Measurements from ENCODE around the gene TRIM59. TPM values are rescaled to one million over a fixed set of nuclear protein-coding genes. Genes with fewer than 3 reads are reported as not detected.
A peak's percentile ranks its signal among the peaks of the same experiment; 100 is the strongest.

The TRIM59 gene
- total and polyA plus RNA-seq, 2 of the 4 experiments (the other 2 are of a cell fraction): 8.0 to 65.4 TPM

DNA sequence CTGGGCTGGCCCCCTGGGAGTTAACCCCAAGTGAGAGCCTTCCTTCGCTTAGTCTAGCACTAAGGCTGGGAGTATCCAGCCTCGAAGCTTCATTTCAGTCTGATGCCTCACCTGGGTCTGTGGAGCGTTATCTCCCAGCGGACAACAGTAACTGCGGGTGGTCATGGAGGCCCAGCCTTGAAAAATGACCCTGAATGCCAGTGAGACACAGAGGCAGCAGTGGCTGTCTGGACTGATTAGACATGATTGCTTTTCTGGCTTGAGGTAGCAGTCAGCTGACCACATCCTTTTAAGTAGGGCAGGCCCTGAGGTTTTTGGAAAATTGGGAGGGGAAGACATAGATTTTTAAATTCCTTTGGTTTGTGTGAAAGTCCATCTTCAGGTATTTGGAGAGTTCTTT, 28.2 kb upstream of the TRIM59 start:
- no peak for TF ChIP-seq CEBPB (IDR thresholded peaks at IDR 0.05; ENCODE audit: low read depth, low read length)
- TF ChIP-seq, protein P1, sequence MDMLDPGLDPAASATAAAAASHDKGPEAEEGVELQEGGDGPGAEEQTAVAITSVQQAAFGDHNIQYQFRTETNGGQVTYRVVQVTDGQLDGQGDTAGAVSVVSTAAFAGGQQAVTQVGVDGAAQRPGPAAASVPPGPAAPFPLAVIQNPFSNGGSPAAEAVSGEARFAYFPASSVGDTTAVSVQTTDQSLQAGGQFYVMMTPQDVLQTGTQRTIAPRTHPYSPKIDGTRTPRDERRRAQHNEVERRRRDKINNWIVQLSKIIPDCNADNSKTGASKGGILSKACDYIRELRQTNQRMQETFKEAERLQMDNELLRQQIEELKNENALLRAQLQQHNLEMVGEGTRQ (IDR thresholded peaks at IDR 0.05; ENCODE audit: low read depth, low read length): no peak
- TF ChIP-seq MAFK (IDR thresholded peaks at IDR 0.05; ENCODE audit: low read depth, low read length): no peak
- TF ChIP-seq RFX5 (IDR thresholded peaks at IDR 0.05; ENCODE audit: low read depth, low read length): no peak
- no peak for TF ChIP-seq CHD1 (IDR thresholded peaks at IDR 0.05; ENCODE audit: low read depth, low read length)
- TF ChIP-seq POLR2A (IDR thresholded peaks at IDR 0.05; ENCODE audit: low read depth, low read length): no peak
- no peak for TF ChIP-seq NFE2L2 (IDR thresholded peaks at IDR 0.05; ENCODE audit: low read depth, low read length)
- TF ChIP-seq BHLHE40 (IDR thresholded peaks at IDR 0.05; ENCODE audit: low read depth, low read length): no peak
- intact Hi-C loops (cut with micrococcal nuclease) (no loop called here), dilution Hi-C loops (cut with HindIII; ENCODE audit: low sequenced_read_pairs, unreplicated experiment) (no loop called here), in situ Hi-C loops (cut with MboI; ENCODE audit: low sequenced_read_pairs) (no loop called here)
- H2BK120ac ChIP-seq (ENCODE audit: low read depth, low read length): peak overlapping the region; percentile 32; the same call in 1 of the 2 replicates
- no peak overlapping the region for H4K5ac ChIP-seq (ENCODE audit: low read depth, low read length)
- no peak overlapping the region for H2BK20ac ChIP-seq (ENCODE audit: low read depth, low read length)
- H2AK5ac ChIP-seq (ENCODE audit: low read depth, low read length): no peak overlapping the region
- H3K4me3 ChIP-seq (ENCODE audit: insufficient read depth, low read depth, low read length): no peak overlapping the region
- peak overlapping the region; percentile 26 for H2AK9ac ChIP-seq (replicated peaks; ENCODE audit: low read depth, low read length, poor library complexity)
- H3K79me1 ChIP-seq (ENCODE audit: low read depth in 1 of 2, low read length in 2 of 2): no peaks in the 10 kb centered on the region; a peak in 1 of 4 replicates
- peak overlapping the region; percentile 47; the same call in 1 of the 3 replicates for H2BK15ac ChIP-seq (ENCODE audit: low read depth, low read length)
- ATAC-seq (ENCODE audit: low read depth) (no peak), DNase-seq (no peak)
- no peaks in the 10 kb centered on the region for H3K36me3 ChIP-seq (ENCODE audit: control insufficient read depth, insufficient read depth, low read length)
- H3K4me2 ChIP-seq (ENCODE audit: low read depth, low read length): no peak overlapping the region
- no peak overlapping the region for H3K27ac ChIP-seq (ENCODE audit: insufficient read depth, low read length)
- H3K14ac ChIP-seq (replicated peaks; ENCODE audit: low read depth, low read length): no peak overlapping the region
- peak overlapping the region; percentile 60 for H2AFZ ChIP-seq (replicated peaks; ENCODE audit: low read length, poor library complexity)
- BruUV-seq (replicated peaks): no TSS peak
- no peaks in the 10 kb centered on the region for H4K20me1 ChIP-seq (ENCODE audit: insufficient read depth, low read length)
- H2BK5ac ChIP-seq (ENCODE audit: low read depth, low read length, poor library complexity, severe bottlenecking): no peak overlapping the region
- peak overlapping the region; percentile 44; the same call in 1 of the 2 replicates for H3K18ac ChIP-seq (ENCODE audit: low read depth, low read length)
- no peak overlapping the region for H3K9ac ChIP-seq (ENCODE audit: low read depth, low read length)
- POLR2A ChIA-PET (ENCODE audit: unreplicated experiment): interaction anchor here (0.7 kb wide), 1 partner anchor 856 kb away, joined by 5 read pairs; no protein-coding TSS in a partner anchor
- H3K27me3 ChIP-seq (ENCODE audit: control insufficient read depth, insufficient read depth, low read length): no peaks in the 10 kb centered on the region
- peak overlapping the region; percentile 39 for H3K4ac ChIP-seq (ENCODE audit: low read depth, low read length)
- peak overlapping the region; percentile 1; the same call in 1 of the 2 replicates for H3K23ac ChIP-seq (ENCODE audit: low read depth, low read length)
- H4K8ac ChIP-seq (ENCODE audit: low read depth in 2 of 2, low read length in 2 of 2): peak overlapping the region in 1 of 2 experiments; percentile 53; a peak in 2 of 4 replicates
- no peaks in the 10 kb centered on the region for H3K9me3 ChIP-seq (ENCODE audit: control insufficient read depth, insufficient read depth, low read length)
- no peak overlapping the region for H3K56ac ChIP-seq (ENCODE audit: extremely low read depth, insufficient read depth, low read length)
- CTCF ChIA-PET: interaction anchor here (0.7 kb wide), 1 partner anchor 71 kb away, joined by 3 read pairs; no protein-coding TSS in a partner anchor
- 0% methylated on average over 1 of the region's 5 CpGs; no CpG with 5 or more reads in 1 of the 2 experiments for WGBS, 2 experiments (ENCODE audit: extremely low coverage in 2 of 2, insufficient read length in 1 of 2)
- H4K91ac ChIP-seq (ENCODE audit: insufficient read depth, low read depth, low read length): no peak overlapping the region
- H3K9me1 ChIP-seq (ENCODE audit: insufficient read depth, low read length): peaks cover 15% of the 10 kb centered on the region
- H3K4me1 ChIP-seq (ENCODE audit: control insufficient read depth, insufficient read depth, low read length): peaks cover 20% of the 10 kb centered on the region
